Memory B cell (primary cell): ENCODE data around the gene CNR2.
"Not testable (repeated sequence)": the region's sequence is repeated elsewhere in the genome, so short reads cannot be mapped to it uniquely, and the experiment has no call there.

Source experiments
- ATAC-seq: fragments of 150-1000 bp; cut with Tn5 transposase; 2 replicates; pipeline ENCODE4 v1.10.0; 2021; ENCODE audit warnings: low read depth, mild to moderate bottlenecking, moderate library complexity
- DNase-seq, 2 donors: peaks; one replicate each; pipeline ENCODE4 v3.0.0; 2022; ENCODE audit warnings: low spot score in 2 of 2
- H3K27ac Mint-ChIP-seq: one replicate; pipeline ENCODE4 v1.8.0; 2022; ENCODE audit warnings: mild to moderate bottlenecking, moderate library complexity, mixed read lengths
- H3K27me3 Mint-ChIP-seq: one replicate; pipeline ENCODE4 v1.8.0; 2022; ENCODE audit warnings: mixed read lengths
- H3K36me3 Mint-ChIP-seq: one replicate; pipeline ENCODE4 v1.8.0; 2022; ENCODE audit warnings: mild to moderate bottlenecking, mixed read lengths
- H3K4me1 Mint-ChIP-seq: one replicate; pipeline ENCODE4 v1.8.0; 2022; ENCODE audit warnings: mixed read lengths
- H3K4me3 Mint-ChIP-seq: one replicate; pipeline ENCODE4 v1.8.0; 2022; ENCODE audit warnings: mild to moderate bottlenecking, moderate library complexity, mixed read lengths
- H3K9me3 Mint-ChIP-seq: one replicate; pipeline ENCODE4 v1.8.0; 2022; ENCODE audit warnings: mixed read lengths

Gene CNR2

GRCh38 chr1:23908453-23909341, 4.5 kb downstream of the CNR2 start:
- Mint-ChIP-seq H3K4me1 (peaks cover 59% of the 10 kb centered on the region), H3K9me3 (no peaks in the 10 kb centered on the region), H3K4me3 (peak overlapping the region; percentile 92), H3K36me3 (peaks cover 26% of the 10 kb centered on the region), H3K27ac (peak overlapping the region; percentile 95), H3K27me3 (no peaks in the 10 kb centered on the region)
- DNase-seq (peak; percentile 49 to 56), ATAC-seq (peak; percentile 58)

GRCh38 chr1:23906731-23907130, 6.4 kb downstream of the CNR2 start:
- H3K27ac Mint-ChIP-seq, result peak overlapping the region; percentile 85

GRCh38 chr1:23905461-23906025, 7.6 kb downstream of the CNR2 start:
- no peak for ATAC-seq
- Mint-ChIP-seq H3K27me3 (no peaks in the 10 kb centered on the region), H3K4me3 (peak overlapping the region; percentile 68), H3K9me3 (no peaks in the 10 kb centered on the region), H3K4me1 (peaks cover 60% of the 10 kb centered on the region), H3K27ac (peak overlapping the region; percentile 67), H3K36me3 (peaks cover 27% of the 10 kb centered on the region)
- DNase-seq, result no peak

More at GRCh38 chr1:23906731-23907130, 6.4 kb downstream of the CNR2 start:
- DNase-seq (no peak), ATAC-seq (peak; percentile 26)
- Mint-ChIP-seq H3K9me3 (no peaks in the 10 kb centered on the region), H3K4me3 (peak overlapping the region; percentile 77), H3K36me3 (peaks cover 28% of the 10 kb centered on the region), H3K27me3 (no peaks in the 10 kb centered on the region), H3K4me1 (peaks cover 58% of the 10 kb centered on the region)

- Mint-ChIP-seq H3K36me3 (peaks cover 26% of the 10 kb centered on the region), H3K4me3 (peak overlapping the region; percentile 68), H3K27me3 (no peaks in the 10 kb centered on the region), H3K27ac (peak overlapping the region; percentile 67), H3K4me1 (peaks cover 61% of the 10 kb centered on the region), H3K9me3 (no peaks in the 10 kb centered on the region)
- DNase-seq (no peak), ATAC-seq (no peak)
These were observed 8.3 kb downstream of the CNR2 start for GRCh38 chr1:23904748-23905357.

GRCh38 chr1:23903754-23904153, 9.4 kb downstream of the CNR2 start:
- Mint-ChIP-seq H3K4me3 (peak overlapping the region; percentile 11), H3K4me1 (peaks cover 58% of the 10 kb centered on the region), H3K36me3 (peaks cover 28% of the 10 kb centered on the region), H3K27ac (peak overlapping the region; percentile 67), H3K9me3 (no peaks in the 10 kb centered on the region), H3K27me3 (no peaks in the 10 kb centered on the region)
- DNase-seq (no peak), ATAC-seq (no peak)

- Mint-ChIP-seq H3K27ac (peak overlapping the region; percentile 67), H3K4me1 (peaks cover 56% of the 10 kb centered on the region), H3K27me3 (no peaks in the 10 kb centered on the region), H3K9me3 (no peaks in the 10 kb centered on the region), H3K36me3 (peaks cover 26% of the 10 kb centered on the region), H3K4me3 (peak overlapping the region; percentile 51)
- ATAC-seq (no peak), DNase-seq (no peak)
These were observed 10.6 kb downstream of the CNR2 start for GRCh38 chr1:23902321-23903278.

GRCh38 chr1:23900017-23900416, 13.1 kb downstream of the CNR2 start:
- ATAC-seq, H3K9me3 Mint-ChIP-seq, DNase-seq, H3K27me3 Mint-ChIP-seq: not testable (repeated sequence)
- peaks cover 30% of the 10 kb centered on the region for H3K36me3 Mint-ChIP-seq
- H3K4me3 Mint-ChIP-seq, result peak overlapping the region; percentile 41
- peaks cover 56% of the 10 kb centered on the region for H3K4me1 Mint-ChIP-seq
- peak overlapping the region; percentile 62 for H3K27ac Mint-ChIP-seq

- peaks cover 30% of the 10 kb centered on the region for H3K36me3 Mint-ChIP-seq
- H3K4me3 Mint-ChIP-seq, result peak overlapping the region; percentile 33
- no peaks in the 10 kb centered on the region for H3K9me3 Mint-ChIP-seq
- peaks cover 49% of the 10 kb centered on the region for H3K4me1 Mint-ChIP-seq
- no peaks in the 10 kb centered on the region for H3K27me3 Mint-ChIP-seq
- DNase-seq, result no peak
- H3K27ac Mint-ChIP-seq, result peak overlapping the region; percentile 62
- ATAC-seq, result no peak
These were observed 14.1 kb downstream of the CNR2 start for GRCh38 chr1:23899070-23899469.

GRCh38 chr1:23897083-23897482, 16.1 kb downstream of the CNR2 start:
- ATAC-seq (no peak), DNase-seq (no peak)
- no peak overlapping the region for H3K27ac Mint-ChIP-seq
- no peak overlapping the region for H3K4me3 Mint-ChIP-seq
- no peaks in the 10 kb centered on the region for H3K27me3 Mint-ChIP-seq
- no peaks in the 10 kb centered on the region for H3K9me3 Mint-ChIP-seq
- H3K36me3 Mint-ChIP-seq, result peaks cover 31% of the 10 kb centered on the region
- peaks cover 55% of the 10 kb centered on the region for H3K4me1 Mint-ChIP-seq

- H3K4me1 Mint-ChIP-seq, result peaks cover 57% of the 10 kb centered on the region
- ATAC-seq (peak; percentile 68), DNase-seq (no peak)
- H3K27ac Mint-ChIP-seq, result peak overlapping the region; percentile 85
- H3K36me3 Mint-ChIP-seq, result peaks cover 30% of the 10 kb centered on the region
- no peaks in the 10 kb centered on the region for H3K27me3 Mint-ChIP-seq
- no peaks in the 10 kb centered on the region for H3K9me3 Mint-ChIP-seq
- H3K4me3 Mint-ChIP-seq, result peak overlapping the region; percentile 61
These were observed 16.7 kb downstream of the CNR2 start for GRCh38 chr1:23896491-23896890.

- DNase-seq (no peak), ATAC-seq (no peak)
- H3K9me3 Mint-ChIP-seq, result no peaks in the 10 kb centered on the region
- no peaks in the 10 kb centered on the region for H3K27me3 Mint-ChIP-seq
- peaks cover 31% of the 10 kb centered on the region for H3K36me3 Mint-ChIP-seq
- H3K4me3 Mint-ChIP-seq, result peak overlapping the region; percentile 61
- peaks cover 56% of the 10 kb centered on the region for H3K4me1 Mint-ChIP-seq
- H3K27ac Mint-ChIP-seq, result peak overlapping the region; percentile 85
These were observed 17.2 kb downstream of the CNR2 start for GRCh38 chr1:23895993-23896392.

- H3K4me3 Mint-ChIP-seq, result no peak overlapping the region
- no peaks in the 10 kb centered on the region for H3K27me3 Mint-ChIP-seq
- peaks cover 51% of the 10 kb centered on the region for H3K4me1 Mint-ChIP-seq
- no peak for ATAC-seq
- H3K9me3 Mint-ChIP-seq, result no peaks in the 10 kb centered on the region
- H3K27ac Mint-ChIP-seq, result peak overlapping the region; percentile 85
- H3K36me3 Mint-ChIP-seq, result peaks cover 26% of the 10 kb centered on the region
- DNase-seq, result no peak
These were observed 18.1 kb downstream of the CNR2 start for GRCh38 chr1:23895082-23895481.

GRCh38 chr1:23889074-23889473, 24.1 kb downstream of the CNR2 start:
- Mint-ChIP-seq H3K27me3 (no peaks in the 10 kb centered on the region), H3K27ac (peak overlapping the region; percentile 97), H3K4me1 (peaks cover 55% of the 10 kb centered on the region), H3K36me3 (peaks cover 24% of the 10 kb centered on the region), H3K9me3 (no peaks in the 10 kb centered on the region), H3K4me3 (peak overlapping the region; percentile 80)
- ATAC-seq, result peak; percentile 84
- no peak for DNase-seq
